ENCODE data around the gene RCOR3.
"Not testable (repeated sequence)": the region's sequence is repeated elsewhere in the genome, so short reads cannot be mapped to it uniquely, and the experiment has no call there.

The RCOR3 gene

DNA sequence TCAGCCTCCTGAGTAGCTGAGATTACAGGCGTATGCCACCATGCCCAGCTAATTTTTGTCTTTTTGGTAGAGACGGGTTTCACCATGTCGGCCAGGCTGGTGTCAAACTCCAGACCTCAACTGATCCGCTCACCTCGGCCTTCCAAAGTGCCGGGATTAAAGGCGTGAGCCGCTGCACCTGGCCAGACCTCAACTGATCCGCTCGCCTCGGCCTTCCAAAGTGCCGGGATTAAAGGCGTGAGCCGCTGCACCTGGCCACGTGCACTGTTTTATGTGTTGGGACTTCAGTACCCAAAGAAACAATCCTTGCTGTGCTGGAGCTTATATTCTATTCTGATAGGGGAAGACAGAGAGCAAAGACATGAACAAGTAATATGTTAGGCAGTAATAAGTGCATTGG, 77.6 kb downstream of the RCOR3 start:
- FAIRE-seq, result no peak
- DNase-seq (ENCODE audit: extremely low spot score, insufficient read length, low read depth), result no peak

DNA sequence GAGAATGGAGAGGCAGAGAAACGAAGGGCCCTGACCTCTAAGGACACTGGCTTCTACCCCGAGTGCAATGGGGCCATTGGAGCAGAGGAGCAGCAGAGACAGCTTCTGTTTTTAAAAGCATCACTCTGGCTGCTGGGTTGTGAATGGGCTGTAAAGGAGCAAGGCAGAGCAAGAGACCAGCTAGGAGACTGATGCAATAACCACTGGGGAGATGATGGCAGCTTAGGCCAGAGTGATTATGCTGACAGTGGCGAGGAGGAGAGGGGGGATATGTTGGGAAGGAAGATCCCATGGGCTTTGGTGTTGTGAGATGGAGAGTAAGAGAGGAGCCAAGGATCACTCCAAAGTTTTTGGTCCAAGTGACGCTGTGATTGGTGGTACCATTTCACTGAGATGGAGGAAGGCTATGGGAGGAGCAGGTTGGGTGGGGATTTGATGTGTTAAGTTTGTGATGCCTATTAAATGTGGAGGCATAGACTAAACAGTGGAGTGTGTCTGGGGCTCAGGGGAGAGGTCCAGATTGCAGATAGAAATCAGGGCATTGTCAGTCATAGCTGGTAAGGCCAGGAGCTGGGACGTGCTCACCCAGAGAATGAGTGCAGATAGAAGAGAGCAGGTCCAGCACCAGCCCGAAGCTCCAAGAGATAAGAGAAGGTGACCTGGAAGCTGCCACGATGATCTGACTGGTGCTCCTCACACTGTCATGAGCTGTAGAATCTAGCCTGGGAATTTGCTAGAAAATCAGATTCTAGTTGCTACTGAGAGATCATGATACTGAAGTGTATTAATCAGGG, 78.5 kb downstream of the RCOR3 start:
- FAIRE-seq (no peak), DNase-seq (ENCODE audit: extremely low spot score, insufficient read length, low read depth) (no peak)

DNA sequence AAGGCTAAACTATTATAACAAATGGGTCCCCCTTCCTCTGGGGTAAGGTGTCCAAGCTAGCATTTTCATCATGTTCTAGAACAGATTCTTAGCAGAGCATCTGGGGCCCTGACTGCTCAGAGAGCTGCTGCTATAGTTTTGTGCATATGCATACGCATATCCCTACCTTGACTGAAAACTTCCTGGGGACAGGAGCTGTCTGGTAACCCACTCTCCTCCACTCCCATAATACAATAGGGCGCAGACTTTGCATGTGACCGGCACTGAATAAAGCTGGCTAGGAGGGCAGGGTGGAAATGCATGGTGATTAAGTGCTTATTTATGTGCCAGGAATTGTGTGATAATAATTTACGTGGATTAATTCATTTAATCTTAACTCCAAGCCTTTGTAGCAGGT, 79.1 kb downstream of the RCOR3 start:
- FAIRE-seq, result no peak

DNA sequence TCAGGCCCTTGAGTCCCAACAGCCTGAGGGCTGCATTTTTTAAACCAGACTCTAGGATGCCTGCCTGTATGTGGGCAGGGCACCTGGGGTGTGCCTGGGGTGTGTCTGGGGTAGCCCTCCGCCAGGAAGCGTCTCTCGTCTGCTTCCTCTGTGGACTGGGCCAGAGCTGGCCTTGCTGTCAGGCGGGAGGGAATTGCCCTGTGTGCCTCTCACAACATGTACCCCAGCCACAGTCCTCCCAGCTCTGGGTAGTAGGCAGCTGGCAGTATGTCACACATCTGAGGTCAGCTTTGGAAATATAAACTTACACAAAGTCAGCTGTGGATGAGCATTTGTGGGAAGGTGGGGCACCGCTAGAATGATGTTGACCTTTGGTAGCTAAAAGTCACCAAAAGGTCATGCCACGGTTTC, 80.5 kb downstream of the RCOR3 start:
- no peak for FAIRE-seq
- no peak for DNase-seq (ENCODE audit: extremely low spot score, insufficient read length, low read depth)

More for the DNA sequence above, 79.1 kb downstream of the RCOR3 start:
- no peak for DNase-seq (ENCODE audit: extremely low spot score, insufficient read length, low read depth)

DNA sequence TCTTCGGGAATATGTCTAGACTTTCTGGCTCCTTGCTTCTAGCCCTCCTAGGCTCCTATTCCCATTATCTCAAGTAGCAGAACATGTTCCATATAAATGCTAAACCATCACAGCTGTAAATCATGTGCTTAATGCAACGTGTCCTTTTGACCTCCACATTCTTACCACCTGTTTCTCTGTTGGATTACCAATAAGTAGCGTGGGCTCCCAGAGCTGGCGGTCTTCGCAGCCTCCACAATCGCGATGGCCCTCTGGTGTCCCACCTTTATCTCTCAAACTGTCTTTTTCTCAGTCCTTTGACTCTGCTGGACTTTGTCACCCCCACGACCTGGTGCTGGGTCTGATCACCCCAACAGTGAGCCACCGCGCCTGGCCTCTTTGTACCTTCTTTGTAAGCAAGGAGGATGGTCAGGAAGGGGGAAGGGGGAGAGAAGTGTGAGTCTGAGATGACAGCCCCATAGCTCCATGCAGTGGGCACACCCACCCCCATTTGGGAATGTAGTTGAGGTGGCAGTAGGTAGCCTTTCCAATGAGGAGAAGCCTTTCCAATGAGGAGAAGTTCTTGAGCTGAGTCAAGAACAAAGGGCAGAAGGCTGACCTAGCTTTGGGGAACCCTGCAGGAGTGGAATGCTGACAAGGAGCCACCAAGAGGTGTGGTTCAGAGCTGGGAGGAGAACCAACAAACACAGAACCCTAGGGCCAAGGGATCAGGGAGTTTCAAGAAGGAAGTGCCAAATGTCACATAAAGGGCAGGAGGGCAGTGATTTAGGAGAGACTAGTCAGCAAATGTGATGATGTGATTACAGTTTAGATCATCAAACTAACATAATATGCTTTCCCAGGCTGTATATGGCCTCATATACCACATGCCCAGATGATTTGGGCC, 81.7 kb downstream of the RCOR3 start:
- DNase-seq (ENCODE audit: extremely low spot score, insufficient read length, low read depth) (no peak), FAIRE-seq (no peak)

DNA sequence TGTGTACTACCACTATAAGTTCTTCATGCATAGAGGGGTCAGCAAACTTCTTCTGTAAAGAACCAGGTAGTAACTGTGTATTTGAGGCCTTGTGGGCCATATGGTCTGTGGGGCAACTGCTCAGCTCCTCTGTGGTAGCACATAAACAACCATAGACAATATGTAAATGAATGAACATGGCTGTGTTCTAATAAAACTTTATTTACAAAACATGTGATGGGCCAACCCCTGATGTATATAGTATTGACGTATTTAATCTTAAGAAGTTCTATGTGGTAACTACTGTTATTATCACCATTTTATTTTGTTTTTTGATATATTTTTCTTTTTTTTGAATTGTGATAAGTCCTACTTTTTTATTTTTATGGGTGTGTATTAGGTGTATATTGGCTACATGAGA, 82.8 kb downstream of the RCOR3 start:
- DNase-seq (ENCODE audit: extremely low spot score, insufficient read length, low read depth) (no peak), FAIRE-seq (no peak)

DNA sequence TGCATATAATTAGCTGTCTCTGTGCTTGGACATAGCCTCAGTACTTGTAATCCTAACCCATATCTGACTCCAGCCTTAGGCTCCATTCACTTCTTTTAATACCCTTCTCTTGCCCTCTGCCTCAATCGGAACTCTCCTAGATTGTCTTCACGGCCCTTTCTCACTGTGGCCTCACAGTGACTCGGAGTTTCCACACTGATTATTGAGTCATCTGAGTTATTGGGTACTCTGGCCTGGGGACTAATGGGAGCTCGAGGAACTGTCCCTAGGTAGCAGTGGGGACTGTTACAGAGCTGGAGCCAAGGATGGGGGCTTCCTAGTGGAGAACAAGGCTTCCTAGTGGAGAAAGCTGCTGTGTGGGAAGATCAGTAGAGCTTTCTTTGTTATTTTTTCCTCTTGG, 84.4 kb downstream of the RCOR3 start:
- FAIRE-seq (no peak), DNase-seq (ENCODE audit: extremely low spot score, insufficient read length, low read depth) (no peak)

DNA sequence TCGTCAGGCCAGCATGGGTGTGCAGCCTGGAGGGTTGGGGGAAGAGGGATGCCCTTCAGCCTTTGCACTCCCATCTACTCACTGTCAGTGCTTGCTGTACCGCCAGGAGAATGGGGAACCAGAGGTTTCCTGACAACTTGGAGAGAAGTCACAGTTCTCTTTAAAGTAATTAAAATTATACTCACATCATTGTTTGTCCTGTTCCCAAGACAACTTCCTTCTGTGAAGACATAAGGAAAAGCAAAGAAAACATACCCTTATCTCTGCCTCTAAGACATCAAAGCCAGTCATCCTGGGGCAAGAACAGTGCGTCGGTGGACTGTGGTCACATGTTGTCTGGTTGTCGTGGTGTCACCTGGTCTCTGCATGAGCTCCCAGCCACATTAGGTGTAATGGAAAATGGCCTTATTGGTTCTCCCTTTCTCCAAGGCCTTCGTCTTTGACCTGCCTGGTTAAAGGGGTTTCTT, 85.0 kb downstream of the RCOR3 start:
- FAIRE-seq (no peak), DNase-seq (ENCODE audit: extremely low spot score, insufficient read length, low read depth) (no peak)

DNA sequence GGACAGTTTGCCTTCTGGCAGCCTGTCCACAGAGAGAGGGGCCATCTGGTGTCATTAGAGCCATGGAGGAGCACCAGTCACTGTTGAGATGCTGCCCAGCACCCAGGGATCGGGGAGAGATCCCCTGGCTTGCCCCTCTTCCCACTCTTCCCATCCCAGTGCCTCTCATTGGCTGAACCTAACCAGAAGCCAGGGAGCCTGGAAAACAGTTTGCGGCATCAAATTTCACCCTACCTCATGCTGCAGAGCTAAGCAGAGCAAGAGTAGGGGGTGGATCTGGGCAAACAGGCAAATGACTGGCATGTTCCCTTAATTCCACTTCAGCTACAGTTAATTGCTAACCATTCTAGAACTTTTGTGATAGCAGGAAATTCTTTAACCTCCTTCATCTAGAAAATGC, 86.6 kb downstream of the RCOR3 start:
- FAIRE-seq (no peak), DNase-seq (ENCODE audit: extremely low spot score, insufficient read length, low read depth) (no peak)

DNA sequence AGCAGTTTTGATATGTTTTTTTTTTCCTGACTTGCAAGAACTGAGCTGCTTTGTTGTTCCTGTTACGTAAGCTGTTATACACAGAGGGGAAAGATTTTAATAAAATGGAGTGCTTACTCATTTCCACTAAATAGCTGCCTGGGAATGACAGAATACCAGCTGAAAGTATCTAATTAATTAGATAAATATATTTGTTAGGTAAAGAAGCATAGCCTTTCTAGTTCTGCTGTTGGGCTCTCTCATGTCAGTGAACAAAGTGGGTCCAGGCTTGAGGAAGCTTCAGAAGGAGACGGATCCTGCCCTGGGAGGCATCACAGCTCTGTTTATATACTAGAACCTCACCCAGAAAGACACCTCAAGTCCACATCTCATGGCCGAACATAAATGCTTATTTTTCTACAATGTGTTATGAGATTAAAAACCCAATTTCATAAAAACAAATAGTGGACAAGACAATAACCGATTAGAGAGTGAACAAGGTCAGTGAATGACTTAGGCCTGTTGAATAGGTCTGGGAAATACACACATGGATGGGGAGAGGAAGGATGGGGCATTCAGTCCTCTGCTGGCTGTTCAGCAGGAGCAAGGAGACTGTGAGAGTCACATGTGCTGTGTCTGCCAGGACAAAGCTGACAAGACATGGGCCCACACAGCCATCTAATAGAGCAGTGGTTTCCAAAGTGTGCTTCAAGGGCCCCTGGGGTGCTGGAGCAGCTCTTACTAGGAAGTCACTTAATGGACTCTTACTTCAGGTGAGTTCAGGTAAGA, 88.1 kb downstream of the RCOR3 start:
- no peak for FAIRE-seq
- DNase-seq (ENCODE audit: extremely low spot score, insufficient read length, low read depth), result no peak

DNA sequence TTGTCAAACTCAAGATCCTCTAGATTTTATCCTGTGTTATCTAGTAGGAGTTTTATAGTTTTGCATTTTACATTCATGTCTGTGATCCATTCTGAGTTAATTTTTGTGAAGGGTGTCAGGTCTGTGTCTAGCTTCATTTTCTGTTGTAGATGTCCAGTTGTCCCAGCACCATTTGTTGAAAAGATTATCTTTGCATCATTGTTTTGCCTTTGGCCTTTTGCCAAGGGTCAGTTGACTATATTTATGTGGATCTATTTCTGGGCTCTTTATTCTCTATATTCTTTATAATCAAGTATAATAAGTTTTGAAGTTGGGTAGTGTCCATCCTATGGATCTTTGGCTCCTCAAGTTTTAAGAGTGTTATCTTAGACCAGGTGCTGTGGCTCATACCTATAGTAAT, 89.4 kb downstream of the RCOR3 start:
- FAIRE-seq, result no peak

DNA sequence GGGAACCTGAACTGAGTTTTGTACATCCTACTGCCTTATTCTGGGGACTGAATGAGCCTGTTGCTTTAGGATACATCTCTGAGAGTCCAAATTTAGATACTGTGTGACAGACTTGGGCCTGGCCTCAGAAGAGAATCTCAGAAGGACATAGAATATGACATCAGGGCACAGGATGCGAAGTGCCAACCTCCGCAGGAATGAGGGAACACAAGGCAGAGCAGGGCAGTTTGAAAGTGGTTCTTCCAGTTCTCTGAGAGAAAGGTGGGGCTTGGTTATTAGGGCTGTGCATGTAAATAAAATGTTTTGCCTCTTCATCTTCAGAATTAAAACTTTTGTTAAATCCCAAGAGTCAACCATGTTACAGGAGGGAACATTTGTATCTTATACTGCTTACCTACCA, 90.6 kb downstream of the RCOR3 start:
- DNase-seq (ENCODE audit: extremely low spot score, insufficient read length, low read depth) (no peak), FAIRE-seq (no peak)

More for the DNA sequence above, 89.4 kb downstream of the RCOR3 start:
- no peak for DNase-seq (ENCODE audit: extremely low spot score, insufficient read length, low read depth)

DNA sequence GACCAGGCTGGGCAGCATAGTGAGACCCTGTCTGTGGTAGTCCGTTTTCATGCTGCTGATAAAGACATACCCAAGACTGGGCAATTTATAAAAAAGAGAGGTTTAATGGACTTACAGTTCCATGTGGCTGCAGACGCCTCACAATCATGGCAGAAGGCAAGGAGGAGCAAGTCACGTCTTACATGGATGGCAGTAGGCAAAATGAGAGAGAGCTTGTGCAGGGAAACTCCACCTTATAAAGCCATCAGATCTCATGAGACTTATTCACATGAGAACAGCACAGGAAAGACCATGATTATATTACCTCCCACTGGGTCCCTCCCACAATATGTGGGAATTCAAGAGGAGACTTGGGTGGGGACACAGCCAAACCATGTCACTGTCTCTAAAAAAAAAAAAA, 92.9 kb downstream of the RCOR3 start:
- FAIRE-seq; DNase-seq (ENCODE audit: extremely low spot score, insufficient read length, low read depth): not testable (repeated sequence)

DNA sequence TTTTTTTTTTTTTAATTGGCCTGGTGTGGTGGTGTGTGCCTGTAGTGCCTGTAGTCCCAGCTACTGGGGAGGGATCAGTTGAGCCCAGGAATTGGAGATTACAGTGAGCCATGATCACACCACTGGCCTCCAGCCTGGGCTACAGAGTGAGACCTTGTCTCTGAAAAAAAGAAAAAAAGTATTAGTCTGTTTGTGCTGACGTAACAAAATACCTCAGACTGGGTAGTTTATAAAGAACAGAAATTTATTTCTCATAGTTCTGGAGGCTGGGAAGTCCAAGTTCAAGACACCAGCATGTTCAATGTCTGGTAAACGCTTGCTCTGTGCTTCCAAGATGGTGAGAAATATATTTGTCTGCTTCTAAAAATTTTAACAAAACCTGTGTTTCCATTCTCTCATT, 93.3 kb downstream of the RCOR3 start:
- FAIRE-seq (no peak), DNase-seq (ENCODE audit: extremely low spot score, insufficient read length, low read depth) (no peak)

DNA sequence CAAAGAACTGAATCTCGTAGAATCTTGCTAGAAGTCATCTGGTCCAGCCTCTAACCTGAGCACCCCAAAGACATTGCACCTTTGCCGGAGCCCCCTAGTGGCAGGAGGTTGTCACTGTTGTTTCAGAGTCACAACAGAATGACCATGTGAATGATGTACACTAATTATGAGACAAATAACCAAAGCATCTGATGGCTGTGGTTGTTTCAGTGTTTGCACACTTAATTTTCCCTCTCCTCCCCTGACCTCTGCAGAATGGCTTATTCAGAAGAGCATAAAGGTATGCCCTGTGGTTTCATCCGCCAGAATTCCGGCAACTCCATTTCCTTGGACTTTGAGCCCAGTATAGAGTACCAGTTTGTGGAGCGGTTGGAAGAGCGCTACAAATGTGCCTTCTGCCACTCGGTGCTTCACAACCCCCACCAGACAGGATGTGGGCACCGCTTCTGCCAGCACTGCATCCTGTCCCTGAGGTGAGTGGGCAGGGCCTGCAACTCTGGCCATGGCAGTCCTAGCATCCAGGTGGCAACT, 93.9 kb downstream of the RCOR3 start:
- FAIRE-seq, result peak; percentile 68
- no peak for DNase-seq (ENCODE audit: extremely low spot score, insufficient read length, low read depth)

DNA sequence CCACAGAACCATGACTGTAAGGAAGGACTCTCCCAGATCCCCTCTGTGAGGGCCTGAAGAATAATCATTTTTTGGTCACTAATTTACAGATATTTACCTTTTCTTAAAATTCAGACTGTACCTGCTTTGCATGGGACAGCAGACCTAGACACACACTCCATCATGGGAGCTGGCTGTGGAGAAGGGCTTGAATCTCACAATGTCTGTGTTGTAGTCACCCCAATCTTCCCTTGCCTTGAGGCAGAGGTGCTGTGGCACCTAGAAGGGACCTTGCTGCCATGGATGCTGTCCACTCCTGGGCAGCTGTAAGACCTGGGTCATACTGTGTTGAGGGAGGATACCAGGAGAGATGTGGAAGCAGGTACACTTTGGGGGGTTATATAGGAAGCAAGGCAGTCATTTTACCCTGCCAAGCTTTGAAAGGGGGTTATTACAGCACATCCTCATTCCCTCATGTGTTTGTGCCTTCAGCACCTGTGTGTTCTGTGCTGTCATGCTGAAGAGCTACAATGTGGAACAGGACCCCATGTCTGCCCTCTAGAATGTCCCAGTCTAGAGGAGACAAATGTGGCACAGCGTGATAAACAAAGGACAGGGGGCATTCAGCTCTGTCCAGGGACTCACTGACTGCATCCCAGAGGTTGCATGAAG, 94.5 kb downstream of the RCOR3 start:
- DNase-seq (ENCODE audit: extremely low spot score, insufficient read length, low read depth) (no peak), FAIRE-seq (no peak)

DNA sequence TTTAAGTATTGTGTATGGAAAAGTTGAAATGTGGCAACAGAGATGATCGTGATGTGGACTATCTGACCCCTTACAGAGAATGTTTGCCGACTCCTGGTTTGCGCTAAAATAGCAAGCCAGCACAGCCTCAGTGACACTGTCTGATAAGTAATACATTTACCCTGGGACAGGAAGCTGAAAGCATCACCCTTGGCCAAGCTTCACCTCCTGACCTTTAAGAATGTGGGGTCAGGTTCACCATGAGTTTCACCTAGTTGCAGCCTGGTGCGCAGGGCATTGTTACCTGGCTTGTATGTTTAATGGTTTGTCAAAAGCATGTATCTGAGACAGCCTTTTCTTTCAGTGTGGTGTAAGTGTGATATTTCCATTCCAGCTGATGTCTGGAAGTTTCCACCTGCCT, 96.7 kb downstream of the RCOR3 start:
- FAIRE-seq (no peak), DNase-seq (ENCODE audit: extremely low spot score, insufficient read length, low read depth) (no peak)

DNA sequence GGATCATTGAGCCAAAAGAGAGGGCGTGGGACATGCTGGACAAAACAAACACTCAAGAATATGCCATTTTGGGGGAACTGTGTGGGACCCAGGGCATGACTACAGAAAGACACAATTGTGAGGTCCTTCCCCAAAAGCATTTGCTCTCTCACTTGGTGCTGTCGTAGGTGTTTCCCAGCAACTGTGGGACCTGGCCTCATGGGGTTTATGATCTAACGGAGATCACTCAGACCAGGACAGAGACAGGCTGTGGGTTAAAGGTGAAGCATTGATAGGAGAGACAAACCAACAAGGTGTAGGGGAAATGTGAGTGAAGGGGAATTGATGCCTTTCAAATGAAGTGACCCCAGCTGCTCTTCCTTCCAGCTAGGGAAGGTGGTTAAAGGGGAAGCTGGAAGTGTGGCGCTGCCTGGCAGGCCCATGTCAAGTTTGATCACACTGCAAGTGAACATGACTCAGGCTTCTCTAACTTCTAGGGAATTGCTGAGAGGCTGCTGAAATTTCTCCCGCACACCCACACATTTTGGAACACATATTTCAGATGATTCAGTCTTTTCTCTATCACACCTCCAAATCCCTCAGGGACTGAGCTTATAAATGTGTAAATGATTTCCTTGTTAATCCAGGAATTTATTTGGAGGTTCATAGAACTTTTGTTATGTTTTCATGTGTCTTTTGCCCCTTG, 97.7 kb downstream of the RCOR3 start:
- DNase-seq (ENCODE audit: extremely low spot score, insufficient read length, low read depth), result no peak
- FAIRE-seq, result no peak

DNA sequence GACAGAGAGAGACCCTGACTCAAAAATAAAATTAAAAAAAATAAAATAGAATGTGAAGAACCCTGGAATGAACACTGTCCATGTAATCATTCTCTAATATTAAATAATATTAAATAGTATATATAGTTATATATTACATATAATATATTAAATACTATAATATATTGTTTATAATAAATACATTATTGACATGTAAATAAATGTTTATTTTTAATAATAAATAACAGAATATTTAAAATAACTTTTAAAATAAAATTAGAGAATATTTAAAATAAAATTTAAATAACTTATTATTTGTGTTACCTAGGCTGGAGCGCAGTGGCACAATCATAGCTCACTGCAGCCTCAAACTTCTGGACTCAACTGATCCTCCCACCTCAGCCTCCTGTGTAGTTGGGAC, 99.5 kb downstream of the RCOR3 start:
- DNase-seq (ENCODE audit: extremely low spot score, insufficient read length, low read depth) (no peak), FAIRE-seq (no peak)

Data from GM18507 (cell line).